Stomach smooth muscle (tissue), 2 donors: ENCODE measurements around the gene SRP14.
A peak's percentile ranks its signal among the peaks of the same experiment; 100 is the strongest.

Experiments used
- H3K27ac ChIP-seq: one replicate; pipeline ENCODE4 v1.7.0; 2013; ENCODE audit warnings: mild to moderate bottlenecking, low read length, inconsistent platforms
- H3K27me3 ChIP-seq, 2 donors: one replicate each; pipeline ENCODE4 v1.7.0; 2013; ENCODE audit warnings: low read length in 2 of 2; ENCODE audit not compliant: insufficient read depth in 2 of 2, control insufficient read depth in 1 of 2
- H3K36me3 ChIP-seq, 2 donors: one replicate each; pipeline ENCODE4 v1.7.0; 2013; ENCODE audit warnings: low read length in 2 of 2; ENCODE audit not compliant: control insufficient read depth in 2 of 2, insufficient read depth in 2 of 2
- H3K4me1 ChIP-seq: one replicate; pipeline ENCODE4 v1.7.0; 2013; ENCODE audit warnings: low read length; ENCODE audit not compliant: control insufficient read depth, insufficient read depth
- H3K4me3 ChIP-seq, 2 donors: one replicate each; pipeline ENCODE4 v1.7.0; 2013; ENCODE audit warnings: low read length in 2 of 2
- H3K9ac ChIP-seq, 2 donors: one replicate each; pipeline ENCODE4 v1.7.0; 2013; ENCODE audit warnings: low read length in 2 of 2, mild to moderate bottlenecking in 1 of 2
- H3K9me3 ChIP-seq, 2 donors: one replicate each; pipeline ENCODE4 v1.7.0; 2013; ENCODE audit warnings: low read length in 2 of 2; ENCODE audit not compliant: control insufficient read depth in 2 of 2
- donor health status: healthy.
- donor health status: Pancreatic carcinoma.

Gene SRP14

DNA sequence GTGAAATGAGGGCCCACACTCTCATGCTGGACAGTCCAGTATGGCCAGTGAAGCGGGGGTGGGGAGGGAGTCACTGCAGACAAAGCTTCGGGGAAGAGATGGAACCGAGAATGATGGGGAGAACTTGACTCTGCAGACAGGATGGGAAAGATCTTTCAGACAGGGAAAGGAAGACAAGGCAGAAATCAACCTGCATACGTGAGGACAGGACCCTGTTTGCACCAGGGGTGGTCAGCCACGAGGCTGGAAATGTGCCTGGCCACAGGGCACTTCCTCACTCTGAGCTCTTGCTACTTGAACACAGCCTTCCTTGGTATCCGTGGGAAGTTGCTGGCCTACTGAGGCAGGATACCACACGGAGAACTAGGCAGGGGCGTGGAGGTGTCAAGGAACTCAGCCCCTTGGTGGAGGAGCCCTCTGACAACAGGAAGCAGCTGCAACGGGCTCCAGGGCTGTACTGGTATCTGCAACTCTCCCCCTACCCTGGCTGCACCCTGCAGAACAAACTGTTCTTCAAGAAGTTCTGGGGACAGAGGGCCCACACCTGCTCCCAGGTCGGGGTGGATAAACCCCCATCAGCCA, 9.3 kb upstream of the SRP14 start:
- no peak overlapping the region for H3K9ac ChIP-seq
- no peaks in the 10 kb centered on the region for H3K36me3 ChIP-seq
- no peak overlapping the region for H3K27ac ChIP-seq
- peaks cover 11% of the 10 kb centered on the region for H3K4me1 ChIP-seq
- H3K9me3 ChIP-seq: no peaks in the 10 kb centered on the region
- no peaks in the 10 kb centered on the region for H3K27me3 ChIP-seq
- H3K4me3 ChIP-seq: no peak overlapping the region

DNA sequence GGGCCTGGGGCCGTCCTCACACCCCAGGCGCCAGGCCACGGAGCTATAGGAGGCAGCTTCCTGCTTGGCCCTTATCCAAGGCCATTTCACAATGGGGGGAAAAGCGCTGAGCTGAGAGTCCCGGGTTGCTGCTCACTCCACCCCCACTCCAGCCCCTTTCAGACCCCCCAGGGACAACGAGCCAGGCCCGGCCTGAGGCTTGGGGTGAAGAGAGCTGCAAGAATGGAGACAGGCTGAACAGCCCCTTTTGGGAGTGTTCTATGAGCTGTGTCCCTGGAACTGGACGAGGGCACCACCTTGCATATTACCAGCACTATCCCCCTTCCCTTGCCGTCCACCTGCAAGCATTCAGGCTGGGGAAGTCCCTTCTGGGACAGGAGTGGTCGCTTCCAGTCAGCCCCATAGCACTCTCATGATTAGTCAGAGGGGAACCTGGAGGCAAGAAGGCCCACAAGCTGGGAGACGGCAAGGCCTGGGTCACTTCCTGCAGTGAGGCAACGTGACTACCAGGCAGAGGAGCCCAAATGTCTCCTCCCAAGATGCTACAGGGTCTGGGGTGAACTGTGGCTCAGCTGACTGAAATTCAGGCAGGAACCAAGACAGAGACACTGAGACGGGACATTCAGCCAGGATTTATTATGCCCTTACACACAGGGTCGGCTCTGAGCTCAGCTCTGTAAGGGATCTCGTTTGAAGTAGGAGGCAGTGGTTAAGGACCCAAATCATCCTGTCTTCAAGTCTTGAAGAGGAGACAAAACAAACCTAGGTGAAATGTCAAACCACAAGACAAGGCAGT, 8.6 kb upstream of the SRP14 start:
- Histone ChIP-seq H3K9me3 (no peaks in the 10 kb centered on the region), H3K9ac (no peak overlapping the region), H3K36me3 (no peaks in the 10 kb centered on the region), H3K4me1 (peaks cover 11% of the 10 kb centered on the region), H3K4me3 (no peak overlapping the region), H3K27ac (no peak overlapping the region), H3K27me3 (no peaks in the 10 kb centered on the region)

DNA sequence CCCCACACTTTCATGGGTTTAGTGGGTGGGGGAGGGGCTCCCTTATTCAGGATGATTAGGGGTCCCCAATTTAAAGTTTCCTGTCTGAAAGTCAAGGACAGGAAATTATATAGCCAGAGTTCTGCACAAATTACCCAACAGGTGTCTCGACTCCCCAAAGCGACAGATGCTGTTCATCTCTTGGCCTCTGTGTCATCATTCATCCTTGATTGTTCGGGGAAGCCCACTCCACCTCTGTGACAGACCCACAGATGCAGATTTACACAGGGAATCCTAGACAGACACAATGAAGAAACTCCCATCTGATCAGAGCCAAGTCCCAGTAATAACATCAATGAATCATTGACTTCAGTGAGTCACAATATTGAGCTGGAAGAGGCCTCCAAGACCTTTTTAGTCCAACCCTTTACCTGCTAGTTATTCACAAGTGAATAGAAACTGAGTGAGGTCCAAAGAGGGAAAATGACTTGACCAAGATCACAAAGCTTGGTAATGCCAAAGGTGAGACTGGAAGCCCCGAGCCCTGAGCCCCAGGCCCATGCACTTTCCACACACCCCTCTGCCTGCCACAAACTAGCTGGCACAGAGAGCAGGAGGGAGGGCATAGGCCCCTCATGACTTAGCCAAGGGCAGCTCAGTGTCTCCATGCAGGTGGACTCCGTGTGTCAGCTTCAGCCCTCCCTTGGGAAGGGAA, 7.9 kb upstream of the SRP14 start:
- Histone ChIP-seq H3K27ac (no peak overlapping the region), H3K27me3 (no peaks in the 10 kb centered on the region), H3K4me1 (peaks cover 11% of the 10 kb centered on the region), H3K9me3 (no peaks in the 10 kb centered on the region), H3K4me3 (no peak overlapping the region), H3K36me3 (no peaks in the 10 kb centered on the region), H3K9ac (no peak overlapping the region)

DNA sequence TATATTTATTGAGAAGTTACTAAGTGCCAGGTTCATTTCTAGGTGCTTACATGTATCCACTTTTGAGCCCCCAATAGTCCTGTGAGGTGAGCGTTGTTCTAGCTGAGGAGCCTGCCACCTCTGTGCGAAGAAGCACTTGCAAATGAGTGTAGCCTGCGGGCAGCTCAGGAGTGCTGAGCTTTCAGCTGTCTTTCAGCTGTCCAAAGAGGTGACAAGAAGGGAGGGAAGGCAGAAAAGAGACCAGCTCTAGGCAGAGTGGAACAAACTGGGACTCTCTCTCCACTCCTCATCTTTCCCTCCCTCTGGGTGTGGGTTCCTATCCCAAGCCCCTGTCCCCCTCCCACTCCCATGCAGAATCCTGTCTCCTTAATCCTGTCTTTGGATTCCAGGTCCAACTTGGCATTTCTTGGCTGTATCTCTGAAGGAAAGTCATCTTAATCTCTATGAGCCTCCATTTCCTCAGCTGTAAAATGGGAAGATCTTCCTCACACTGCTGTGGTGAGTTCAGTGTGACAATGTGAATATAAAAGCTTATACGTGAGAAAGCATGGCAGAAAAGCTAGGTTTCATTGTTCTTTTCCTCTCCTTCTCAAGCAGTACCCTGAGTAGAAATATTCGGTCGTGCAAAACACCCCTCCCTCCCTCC, 6.7 kb upstream of the SRP14 start:
- Histone ChIP-seq H3K27ac (no peak overlapping the region), H3K9me3 (no peaks in the 10 kb centered on the region), H3K4me3 (peak overlapping the region in 1 of 2 donors; percentile 23), H3K4me1 (peaks cover 13% of the 10 kb centered on the region), H3K9ac (peak overlapping the region in 1 of 2 donors; percentile 21), H3K27me3 (no peaks in the 10 kb centered on the region), H3K36me3 (no peaks in the 10 kb centered on the region)

DNA sequence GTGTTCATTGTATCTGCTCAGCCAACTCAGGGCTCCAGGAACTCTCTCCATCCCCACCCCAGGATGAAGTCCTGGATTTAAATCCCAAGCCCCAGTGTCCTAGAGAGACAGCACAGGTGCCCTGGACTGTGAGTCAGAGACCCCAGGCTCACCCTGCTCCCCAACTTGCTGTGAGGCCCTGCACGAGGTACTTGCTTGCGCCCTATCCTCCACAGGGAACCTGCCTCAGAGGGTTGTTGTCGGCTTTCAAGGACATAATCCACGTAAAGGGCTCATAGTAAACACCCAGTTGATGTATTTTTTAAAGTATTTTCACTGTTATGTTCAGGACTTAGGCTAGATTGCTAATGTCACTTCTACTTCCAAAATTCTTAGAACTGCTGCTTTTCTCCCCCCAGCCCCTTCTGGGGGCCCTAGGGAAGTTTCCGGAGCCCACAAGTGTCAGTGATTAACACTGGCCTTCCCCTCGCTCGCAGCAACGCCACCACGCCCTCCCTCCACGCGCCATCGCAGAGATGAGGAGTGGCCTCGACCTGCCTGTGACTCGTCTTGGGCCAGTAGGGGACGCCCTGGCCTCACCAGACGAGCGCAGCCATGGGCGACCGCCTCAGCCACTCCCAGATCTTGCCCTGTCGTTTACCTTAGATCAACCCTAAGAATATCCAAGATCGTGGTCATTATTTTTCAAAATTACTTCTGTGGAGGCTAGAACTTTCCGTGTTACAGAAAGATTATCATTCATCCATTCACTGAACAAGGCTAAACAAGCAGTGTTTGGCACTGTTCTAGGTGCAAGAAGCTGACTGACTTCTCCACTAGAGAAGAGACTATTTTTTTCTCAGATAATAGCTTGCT, 6.0 kb upstream of the SRP14 start:
- H3K9ac ChIP-seq: peak overlapping the region; percentile 37
- no peaks in the 10 kb centered on the region for H3K9me3 ChIP-seq
- peaks cover 16% of the 10 kb centered on the region for H3K4me1 ChIP-seq
- H3K4me3 ChIP-seq: peak overlapping the region in 1 of 2 donors; percentile 23
- no peaks in the 10 kb centered on the region for H3K27me3 ChIP-seq
- no peaks in the 10 kb centered on the region for H3K36me3 ChIP-seq
- no peak overlapping the region for H3K27ac ChIP-seq

DNA sequence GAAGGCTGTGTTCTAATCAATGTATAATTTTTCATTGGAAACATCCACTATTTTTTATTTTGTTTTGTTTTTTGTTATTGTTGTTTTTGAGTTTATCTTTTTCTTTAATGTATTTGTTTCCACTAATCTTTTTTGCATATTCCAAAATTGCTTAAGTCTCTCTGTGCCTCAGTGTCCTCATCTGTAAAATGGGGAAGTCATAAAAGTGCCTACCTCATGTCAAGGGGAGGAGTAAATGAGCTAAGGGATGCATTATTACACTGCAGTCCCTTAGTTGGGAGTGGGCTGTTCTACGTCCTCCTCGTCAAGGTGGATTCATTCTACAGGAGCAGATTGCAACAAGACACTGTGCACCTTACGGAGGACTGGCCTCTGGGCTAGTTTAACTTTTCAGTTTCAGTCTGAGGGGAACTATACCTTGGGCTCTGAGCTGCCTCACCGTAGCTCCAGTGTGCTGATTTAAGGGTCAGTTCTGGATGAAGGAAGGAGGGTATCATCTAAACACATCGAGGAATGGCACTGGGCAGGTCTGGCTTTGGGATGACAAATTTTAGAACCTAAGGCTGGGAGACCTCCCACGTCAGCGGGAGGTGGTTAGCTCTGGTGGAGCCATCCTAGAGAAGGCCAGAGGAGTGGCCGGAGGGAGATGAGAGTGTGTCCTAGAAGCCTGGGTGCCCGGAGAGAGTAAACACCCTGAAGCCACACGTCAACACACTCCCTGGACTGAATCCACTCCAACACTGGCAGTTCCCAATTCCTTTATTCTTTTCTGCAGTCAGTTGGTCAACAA, 5.1 kb upstream of the SRP14 start:
- no peak overlapping the region for H3K27ac ChIP-seq
- peaks cover 16% of the 10 kb centered on the region for H3K4me1 ChIP-seq
- no peaks in the 10 kb centered on the region for H3K36me3 ChIP-seq
- H3K9me3 ChIP-seq: no peaks in the 10 kb centered on the region
- no peak overlapping the region for H3K4me3 ChIP-seq
- no peaks in the 10 kb centered on the region for H3K27me3 ChIP-seq
- peak overlapping the region; percentile 37 for H3K9ac ChIP-seq

DNA sequence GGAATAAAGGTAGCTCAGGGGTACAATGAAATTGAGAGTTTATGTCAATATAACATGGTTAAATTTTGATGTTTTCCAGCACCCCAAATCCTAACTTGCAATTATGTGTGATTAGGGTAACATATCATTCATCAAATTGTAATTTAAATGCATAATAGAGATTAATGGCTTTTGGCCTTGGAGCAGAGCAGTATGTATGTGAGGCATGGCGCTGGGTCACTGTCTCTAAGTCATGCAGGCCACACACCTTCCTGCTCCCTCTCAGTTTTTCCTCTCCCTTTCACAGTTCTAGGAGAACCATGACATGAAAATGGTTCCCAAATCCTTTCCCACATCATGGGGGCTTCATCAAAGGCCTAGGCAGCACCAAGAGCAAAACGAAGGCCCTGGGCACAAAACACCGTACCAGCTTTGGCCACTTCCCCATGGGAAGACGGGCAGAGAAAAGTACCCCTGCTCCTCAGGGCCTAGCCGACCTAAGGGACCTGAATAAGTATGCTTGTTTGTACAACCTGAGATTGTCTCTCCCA, 3.9 kb upstream of the SRP14 start:
- H3K9ac ChIP-seq: no peak overlapping the region
- no peaks in the 10 kb centered on the region for H3K27me3 ChIP-seq
- no peak overlapping the region for H3K27ac ChIP-seq
- no peaks in the 10 kb centered on the region for H3K9me3 ChIP-seq
- H3K36me3 ChIP-seq: no peaks in the 10 kb centered on the region
- H3K4me3 ChIP-seq: no peak overlapping the region
- peaks cover 20% of the 10 kb centered on the region for H3K4me1 ChIP-seq

DNA sequence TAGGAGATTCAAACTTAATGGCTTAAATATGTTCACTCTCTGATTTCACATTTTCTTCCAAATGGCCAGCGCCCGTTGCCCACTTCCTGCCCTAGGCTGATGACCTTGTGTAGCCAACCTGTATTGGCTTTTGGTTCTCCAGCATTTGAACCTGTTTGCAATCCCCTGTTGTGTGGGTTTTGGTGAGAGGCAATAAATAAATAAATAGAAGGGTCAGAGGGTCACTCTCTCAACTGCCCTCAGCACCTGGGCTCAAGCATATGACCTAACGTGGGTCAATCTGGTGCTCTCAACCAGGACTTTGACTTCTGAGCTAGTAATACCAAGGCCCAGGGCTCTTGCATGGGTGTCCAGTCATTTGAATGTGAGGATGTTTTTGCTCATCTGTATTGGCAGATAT, 1.8 kb upstream of the SRP14 start:
- Histone ChIP-seq H3K9me3 (no peaks in the 10 kb centered on the region), H3K27ac (no peak overlapping the region), H3K27me3 (no peaks in the 10 kb centered on the region), H3K4me1 (peaks cover 15% of the 10 kb centered on the region), H3K4me3 (no peak overlapping the region), H3K9ac (no peak overlapping the region), H3K36me3 (peaks cover 4 to 12% of the 10 kb centered on the region in 2 donors)

DNA sequence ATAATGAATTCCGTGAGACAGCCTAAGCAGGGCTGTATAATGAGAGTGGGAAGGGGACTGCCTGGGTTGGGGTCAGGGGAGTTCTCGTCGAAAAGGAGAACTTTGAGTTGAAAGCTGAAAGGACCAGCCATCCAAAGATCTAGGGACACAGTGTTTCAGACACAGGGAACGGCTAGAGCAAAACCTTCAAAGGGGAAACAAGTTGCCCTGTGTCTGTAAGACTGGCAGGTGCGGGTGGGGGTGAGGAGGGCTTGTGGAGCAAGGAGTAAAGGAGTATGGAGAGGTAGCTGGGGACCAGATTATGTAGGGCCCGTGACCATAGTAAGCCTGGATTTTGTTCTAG, 1.3 kb upstream of the SRP14 start:
- Histone ChIP-seq H3K9ac (peak overlapping the region in 1 of 2 donors; percentile 28), H3K4me3 (no peak overlapping the region)

More for the DNA sequence above, 1.3 kb upstream of the SRP14 start:
- no peak overlapping the region for H3K27ac ChIP-seq
- peaks cover 15% of the 10 kb centered on the region for H3K4me1 ChIP-seq
- H3K9me3 ChIP-seq: no peaks in the 10 kb centered on the region
- H3K36me3 ChIP-seq: peaks cover 4 to 17% of the 10 kb centered on the region in 2 donors
- no peaks in the 10 kb centered on the region for H3K27me3 ChIP-seq
